NT2/D1 (cell line): ENCODE measurements around the gene APBA1.

Source experiments
- SUZ12 ChIP-seq: IDR thresholded peaks from 2 replicates; pipeline ENCODE4 v1.6.1; 2011; ENCODE audit not compliant: insufficient read length, insufficient read depth; ENCODE audit errors: extremely low read depth
- ZNF274 ChIP-seq: IDR thresholded peaks from 2 replicates; pipeline ENCODE4 v1.6.1; 2011; ENCODE audit warnings: mild to moderate bottlenecking, low read depth, low read length

- no peak for TF ChIP-seq ZNF274
- no peak for TF ChIP-seq SUZ12
Observed at GRCh38 chr9:69627281-69627680, 44.9 kb downstream of the APBA1 start.
